Central memory CD4-positive, alpha-beta T cell (primary cell): Measurements from ENCODE around the gene NOP10.
"Not testable (repeated sequence)": the region's sequence is repeated elsewhere in the genome, so short reads cannot be mapped to it uniquely, and the experiment has no call there.

ENCODE experiments used
- DNase-seq: peaks from one replicate; pipeline ENCODE4 v3.0.0; 2022

Gene NOP10

GRCh38 chr15:34358367-34358766, 15.4 kb upstream of the NOP10 start:
- DNase-seq: no peak

- DNase-seq: no peak
Observed at GRCh38 chr15:34357653-34358052, 14.7 kb upstream of the NOP10 start.

- DNase-seq: no peak
Observed at GRCh38 chr15:34355241-34355640, 12.3 kb upstream of the NOP10 start.

GRCh38 chr15:34354286-34354685, 11.3 kb upstream of the NOP10 start:
- DNase-seq: no peak

GRCh38 chr15:34353627-34354026, 10.7 kb upstream of the NOP10 start:
- no peak for DNase-seq

GRCh38 chr15:34352996-34353395, 10.1 kb upstream of the NOP10 start:
- DNase-seq: not testable (repeated sequence)

GRCh38 chr15:34349769-34350168, 6.8 kb upstream of the NOP10 start:
- no peak for DNase-seq

GRCh38 chr15:34348735-34349300, 5.9 kb upstream of the NOP10 start:
- no peak for DNase-seq

- DNase-seq: no peak
Observed at GRCh38 chr15:34347951-34348638, 5.2 kb upstream of the NOP10 start.

- DNase-seq: not testable (repeated sequence)
Observed at GRCh38 chr15:34342213-34342736, 661 bp downstream of the NOP10 start.

GRCh38 chr15:34341381-34342212, 1.3 kb downstream of the NOP10 start:
- no peak for DNase-seq

- DNase-seq: no peak
Observed at GRCh38 chr15:34339946-34340345, 3.0 kb downstream of the NOP10 start.

GRCh38 chr15:34338347-34338746, 4.6 kb downstream of the NOP10 start:
- DNase-seq: no peak

- DNase-seq: peak; percentile 91
Observed at GRCh38 chr15:34337557-34338306, 5.2 kb downstream of the NOP10 start, which contains the start of gene SLC12A6. Gene SLC12A6 (minus strand): TSS chr15:34337781. CDS start chr15:34336680, 1,101 bp downstream.

- DNase-seq: peak; percentile 13
Observed at GRCh38 chr15:34336991-34337556, 5.9 kb downstream of the NOP10 start.

- DNase-seq: no peak
Observed at GRCh38 chr15:34336231-34336990, 6.5 kb downstream of the NOP10 start.

- DNase-seq: no peak
Observed at GRCh38 chr15:34335176-34336032, 7.5 kb downstream of the NOP10 start.

- no peak for DNase-seq
Observed at GRCh38 chr15:34334672-34335071, 8.3 kb downstream of the NOP10 start.

GRCh38 chr15:34332553-34333120, 10.3 kb downstream of the NOP10 start:
- DNase-seq: no peak

GRCh38 chr15:34331809-34332208, 11.1 kb downstream of the NOP10 start:
- peak; percentile 19 for DNase-seq
